Mammary epithelial cell (primary cell): ENCODE results near the gene LAMC3.

ENCODE experiments used
- CTCF ChIP-seq, 2 donors: IDR thresholded peaks in 1 of 2; conservative IDR thresholded peaks in 1 of 2; 2 replicates each; pipeline ENCODE4 v1.5.1; 2011 to 2012; ENCODE audit warnings: inconsistent platforms in 2 of 2, low read length in 2 of 2, mild to moderate bottlenecking in 2 of 2, control low read depth in 1 of 2, low read depth in 1 of 2; ENCODE audit not compliant: insufficient read depth in 1 of 2; ENCODE audit errors: extremely low read depth in 1 of 2
- EZH2 ChIP-seq: IDR thresholded peaks from 2 replicates; pipeline ENCODE4 v1.6.1; 2012; ENCODE audit warnings: low read length, inconsistent platforms, borderline replicate concordance

GRCh38 chr9:131095666-131096268 lies 86.8 kb downstream of the LAMC3 start:
- TF ChIP-seq CTCF (conservative IDR thresholded peaks at IDR 0.05 in 1 of 2, IDR thresholded peaks at IDR 0.05 in 1 of 2; ENCODE audit: extremely low read depth in 1 of 2, insufficient read depth in 1 of 2, low read depth in 1 of 2, low read length in 2 of 2) (no peak), EZH2 (peak; percentile 45)
